ENCODE data around the gene ZNF354B.
"Not testable (repeated sequence)": the region's sequence is repeated elsewhere in the genome, so short reads cannot be mapped to it uniquely, and the experiment has no call there.

ZNF354B gene

DNA sequence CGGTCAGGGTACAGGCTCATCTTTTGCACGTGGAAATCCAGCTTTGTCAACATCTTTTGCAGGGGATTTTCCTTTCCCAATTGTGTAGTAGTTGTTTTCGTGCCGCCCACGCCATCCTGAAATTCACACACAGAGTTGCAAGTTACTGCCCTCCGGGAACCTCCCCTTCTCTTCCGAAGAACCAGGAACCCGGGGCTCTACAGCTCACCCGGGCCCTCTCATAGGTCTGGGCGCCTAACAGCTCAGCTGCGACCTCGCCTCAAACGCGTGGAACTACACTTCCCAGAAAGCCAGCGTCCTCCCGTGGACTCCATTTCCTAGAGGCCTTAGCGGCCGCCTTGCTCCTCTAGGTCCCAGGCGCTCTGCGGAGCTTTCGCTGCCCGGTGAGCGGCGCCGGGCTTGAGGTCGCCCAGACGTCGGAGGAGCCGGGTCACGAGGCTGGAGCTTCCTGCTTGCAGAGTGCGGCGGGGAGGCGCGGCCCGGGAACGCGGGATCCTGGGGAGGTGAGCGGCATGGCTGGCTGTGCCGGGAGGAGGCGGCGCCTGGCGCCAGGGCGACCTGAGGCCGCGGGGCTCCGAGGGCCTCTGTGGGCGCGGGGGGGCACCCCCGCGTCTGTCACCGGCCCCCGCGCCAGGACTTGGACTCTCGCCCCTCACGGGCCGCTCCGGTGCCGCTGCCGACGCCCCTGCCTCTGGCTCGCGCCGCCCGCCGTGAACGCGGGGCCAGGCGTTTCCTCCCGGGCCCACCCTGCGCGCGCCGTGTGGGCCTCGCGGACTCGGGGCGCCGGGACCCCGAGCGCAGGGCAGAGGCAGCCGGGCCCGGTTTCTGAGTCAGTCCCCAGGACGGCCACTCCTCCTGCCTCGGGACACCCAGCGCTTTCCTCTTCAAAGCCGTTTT is at the start of gene ZNF354B:
Gene ZNF354B (plus strand): TSS at position 329 of the 897 bp plus-strand sequence. CDS start 1,095 bp downstream, outside the sequence.
- DNase-seq (ENCODE audit: low read depth), result peak; percentile 77

GRCh38 chr5:178817506-178817905 is 42.2 kb upstream of the ZNF354B start:
- no peak for DNase-seq (ENCODE audit: low read depth)

DNA sequence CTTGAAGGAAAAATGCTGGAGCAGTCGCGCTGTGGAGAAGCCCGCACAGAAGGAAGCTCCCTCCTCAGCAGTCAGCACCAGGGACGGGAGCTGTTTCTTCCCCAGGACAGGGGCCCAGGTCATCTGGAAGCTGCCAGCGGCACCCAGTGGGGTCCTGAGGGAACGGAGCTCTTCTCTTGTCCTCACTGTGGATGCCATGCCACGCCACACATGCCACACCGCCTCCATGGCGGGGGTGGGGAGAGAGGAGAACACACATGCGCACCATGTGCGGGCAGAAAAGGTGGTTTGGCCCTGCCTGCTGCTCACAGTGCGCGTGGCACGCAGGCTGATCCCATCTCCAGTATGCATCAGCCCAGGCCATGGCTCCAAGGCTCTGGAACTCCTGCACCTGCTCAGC is 41.7 kb upstream of the ZNF354B start:
- DNase-seq (ENCODE audit: low read depth), result no peak

DNA sequence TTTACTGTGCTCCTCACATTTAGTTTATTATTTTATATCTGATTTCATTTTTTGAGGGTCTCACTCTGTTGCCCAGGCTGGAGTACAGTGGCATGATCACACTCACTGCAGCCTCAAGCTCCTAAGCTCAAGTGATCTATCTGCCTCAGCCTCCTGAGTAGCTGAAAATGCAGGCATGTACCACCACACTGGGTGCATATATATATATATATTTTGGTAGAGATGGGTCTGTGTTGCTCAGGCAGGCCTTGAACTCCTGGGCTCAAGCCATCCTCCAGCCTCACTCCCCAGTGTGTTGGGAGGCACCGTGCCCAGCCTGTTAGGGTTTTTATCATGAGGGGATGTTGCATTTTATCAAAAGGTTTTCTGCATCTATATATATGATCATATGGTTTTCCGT is 39.8 kb upstream of the ZNF354B start:
- no peak for DNase-seq (ENCODE audit: low read depth)

- DNase-seq (ENCODE audit: low read depth), result no peak
These were observed 34.3 kb upstream of the ZNF354B start for GRCh38 chr5:178825444-178825843.

DNA sequence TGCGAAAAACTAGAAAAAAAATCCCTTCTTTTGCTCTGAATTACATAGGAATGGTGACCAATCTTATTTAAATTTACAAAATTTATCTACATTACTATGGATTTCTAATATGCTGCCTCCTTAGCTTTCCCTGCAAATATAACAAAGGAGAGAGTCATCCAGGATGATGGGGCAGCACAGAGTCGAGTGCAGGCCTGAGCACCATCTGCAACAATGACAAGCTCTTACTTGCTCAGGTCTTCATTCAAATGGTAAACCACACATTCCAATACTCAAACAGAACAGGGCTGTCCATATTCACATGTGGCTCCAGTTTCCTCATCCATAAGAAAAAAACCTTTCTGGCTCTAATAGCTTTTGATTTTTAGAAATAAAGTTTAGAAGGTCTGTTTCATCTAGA is 33.5 kb upstream of the ZNF354B start:
- no peak for DNase-seq (ENCODE audit: low read depth)

DNA sequence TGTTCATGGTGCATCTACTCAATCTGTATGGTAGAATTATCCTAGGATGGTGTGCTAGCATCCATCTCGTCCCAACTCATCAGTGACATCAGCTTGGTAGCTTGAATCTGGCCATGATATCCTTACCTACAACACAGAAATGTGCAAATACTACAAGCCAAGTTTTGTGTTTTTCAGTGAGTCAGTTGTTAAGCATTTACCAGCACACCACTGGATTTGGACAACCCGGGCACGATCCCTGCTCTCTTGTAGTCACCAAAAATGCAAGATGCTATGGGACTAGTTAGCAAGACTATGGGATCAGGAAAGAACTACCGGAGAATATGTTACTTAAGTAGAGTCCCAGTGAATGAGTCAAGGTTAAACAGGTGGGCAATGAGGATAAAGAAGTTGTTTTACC is 32.1 kb upstream of the ZNF354B start:
- DNase-seq (ENCODE audit: low read depth), result no peak

DNA sequence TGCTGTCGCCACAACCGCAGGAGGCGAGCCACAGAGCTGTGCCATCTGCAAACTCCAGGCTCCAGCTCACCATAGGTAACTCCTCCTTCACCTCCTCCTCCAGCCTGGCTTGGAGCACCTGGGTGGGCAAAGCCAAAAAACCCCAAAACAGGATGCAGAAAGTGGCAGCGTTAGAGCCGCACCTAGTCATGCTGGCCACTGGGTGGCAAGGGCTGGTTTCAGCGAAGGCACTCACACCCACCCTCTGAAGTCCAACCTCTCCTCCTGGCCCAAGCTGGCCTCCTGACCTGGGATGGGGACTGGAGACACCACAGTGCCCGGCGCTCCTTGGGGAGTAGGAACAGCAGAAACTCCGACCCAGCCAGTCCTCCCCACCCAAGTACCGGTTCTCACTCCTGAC is 28.7 kb upstream of the ZNF354B start:
- no peak for DNase-seq (ENCODE audit: low read depth)

GRCh38 chr5:178832618-178833201 is 27.0 kb upstream of the ZNF354B start:
- DNase-seq (ENCODE audit: low read depth), result no peak

DNA sequence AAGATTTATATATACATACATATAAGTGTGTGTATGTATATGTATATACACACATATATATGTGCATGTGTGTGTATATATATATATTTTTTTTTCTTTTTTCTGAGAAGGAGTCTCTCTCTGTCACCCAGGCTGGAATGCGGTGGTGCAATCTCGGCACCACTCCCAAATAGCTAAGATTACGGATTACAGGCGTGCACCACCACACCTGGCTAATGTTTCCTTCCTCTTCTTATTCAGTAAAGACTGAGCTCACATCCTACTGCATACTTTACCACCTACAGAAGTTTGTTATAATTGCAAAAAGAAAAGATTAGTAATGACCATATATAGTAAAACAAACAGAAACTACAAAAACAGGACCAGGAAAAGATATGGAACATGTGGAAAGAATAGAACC is 23.1 kb upstream of the ZNF354B start:
- DNase-seq (ENCODE audit: low read depth), result no peak

DNA sequence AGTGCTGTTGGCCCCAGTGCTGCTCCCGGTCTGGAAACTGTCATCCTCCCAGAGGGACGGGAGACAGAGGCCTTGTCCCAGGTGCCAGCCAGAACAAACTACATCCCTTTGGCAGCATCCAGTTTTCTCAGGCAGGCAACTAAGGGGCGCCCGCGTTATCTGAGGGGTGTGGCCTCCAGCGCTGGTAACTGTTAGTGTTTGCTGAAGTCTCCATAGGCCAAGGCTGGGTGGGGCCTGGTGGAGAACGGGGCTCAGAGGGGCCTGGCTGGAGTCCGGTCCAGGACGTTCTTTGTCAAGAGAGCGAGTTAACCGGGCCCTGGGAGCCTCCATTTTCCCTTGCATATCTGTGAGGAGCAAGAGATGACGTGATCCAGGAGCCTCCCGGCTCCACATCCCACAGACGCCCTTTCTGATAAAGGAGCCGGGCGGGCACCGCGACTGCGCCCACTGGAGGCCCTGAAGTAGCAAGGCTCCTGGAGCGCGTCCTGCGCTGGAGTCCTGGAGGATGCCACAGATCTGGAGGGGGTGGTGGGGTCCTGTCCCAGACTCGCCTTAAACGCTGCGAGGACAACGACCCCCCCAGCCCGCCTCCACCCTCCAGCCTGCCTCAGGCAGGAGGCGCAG is 20.9 kb upstream of the ZNF354B start:
- not testable (repeated sequence) for DNase-seq (ENCODE audit: low read depth)

- DNase-seq (ENCODE audit: low read depth), result peak; percentile 4
These were observed 20.4 kb upstream of the ZNF354B start for GRCh38 chr5:178839319-178839704.

GRCh38 chr5:178840399-178840798 is 19.4 kb upstream of the ZNF354B start:
- DNase-seq (ENCODE audit: low read depth), result not testable (repeated sequence)

GRCh38 chr5:178849316-178849715 is 10.4 kb upstream of the ZNF354B start:
- no peak for DNase-seq (ENCODE audit: low read depth)

DNA sequence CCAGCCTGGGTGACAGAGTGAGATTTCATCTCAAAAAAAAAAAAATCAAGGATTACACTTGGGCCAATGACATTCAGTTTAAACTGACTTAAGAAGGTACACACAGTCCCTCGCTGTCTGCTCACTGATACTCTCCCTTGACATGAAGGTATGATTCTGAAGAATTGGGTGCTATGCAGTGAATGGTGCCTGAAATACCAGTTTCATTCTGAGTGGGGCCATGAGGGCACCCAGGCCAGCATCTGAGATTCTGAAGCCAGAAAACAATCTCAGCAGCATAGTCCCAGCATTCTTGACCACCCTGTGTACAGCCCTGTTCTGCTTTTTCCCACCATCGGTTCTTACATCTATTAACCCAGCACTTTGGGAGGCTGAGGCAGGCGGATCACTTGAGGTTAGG is 7.8 kb upstream of the ZNF354B start:
- no peak for DNase-seq (ENCODE audit: low read depth)

GRCh38 chr5:178854284-178854683 is 5.5 kb upstream of the ZNF354B start:
- DNase-seq (ENCODE audit: low read depth), result no peak

- not testable (repeated sequence) for DNase-seq (ENCODE audit: low read depth)
These were observed 862 bp downstream of the ZNF354B start for GRCh38 chr5:178860615-178861014.

- no peak for DNase-seq (ENCODE audit: low read depth)
These were observed 1.9 kb downstream of the ZNF354B start for GRCh38 chr5:178861627-178862026.

- DNase-seq (ENCODE audit: low read depth), result no peak
These were observed 7.2 kb downstream of the ZNF354B start for GRCh38 chr5:178866946-178867345.

DNA sequence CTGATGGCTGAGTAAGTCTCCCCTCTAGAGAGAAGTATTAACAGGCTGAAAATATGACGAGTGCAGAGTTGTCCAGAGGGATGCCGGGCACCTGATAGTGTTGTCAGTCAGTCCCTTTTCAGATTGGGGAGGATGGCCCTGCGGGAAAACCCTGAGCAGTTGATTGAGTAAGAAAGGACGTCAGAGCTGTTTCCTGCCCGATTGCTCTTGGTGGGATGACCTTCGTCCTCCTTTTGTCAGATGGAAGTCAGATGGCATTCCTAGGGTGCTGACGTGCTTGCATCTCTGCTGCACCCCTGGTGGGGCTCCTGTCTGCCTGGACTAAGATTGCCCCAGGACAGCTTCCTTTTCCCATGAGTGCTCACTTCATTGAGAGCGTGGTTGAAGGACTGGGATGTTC is 9.8 kb downstream of the ZNF354B start:
- DNase-seq (ENCODE audit: low read depth), result no peak

- no peak for DNase-seq (ENCODE audit: low read depth)
These were observed 10.7 kb downstream of the ZNF354B start for GRCh38 chr5:178870411-178870810.

DNA sequence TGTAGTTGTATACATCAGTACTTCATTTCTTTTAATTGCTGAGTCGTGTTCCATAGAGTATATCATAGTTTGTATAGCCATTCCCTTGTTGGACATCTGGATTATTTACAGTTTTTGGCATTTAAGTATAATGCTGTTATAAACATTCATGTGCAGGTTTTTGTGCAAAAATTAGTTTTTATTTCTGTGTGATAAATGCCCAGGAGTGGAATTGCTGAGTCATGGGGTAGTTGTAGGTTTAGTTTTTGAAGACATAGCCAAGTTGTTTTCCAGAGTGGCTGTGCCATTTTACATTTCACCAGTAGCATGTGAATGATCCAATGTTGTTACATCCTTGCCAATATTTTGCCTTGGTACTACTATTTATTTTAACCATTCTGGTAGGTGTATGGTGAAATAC is 12.5 kb downstream of the ZNF354B start:
- DNase-seq (ENCODE audit: low read depth), result no peak

GRCh38 chr5:178883115-178883694 is 23.5 kb downstream of the ZNF354B start:
- not testable (repeated sequence) for DNase-seq (ENCODE audit: low read depth)
